GM21619 (cell line): Measurements from ENCODE around the gene CD300LB.

ENCODE experiments used
- ATAC-seq: cut with Tn5 transposase; IDR thresholded peaks from one replicate; pipeline ENCODE4 v1.9.1; 2021; ENCODE audit not compliant: unreplicated experiment

Gene CD300LB

DNA sequence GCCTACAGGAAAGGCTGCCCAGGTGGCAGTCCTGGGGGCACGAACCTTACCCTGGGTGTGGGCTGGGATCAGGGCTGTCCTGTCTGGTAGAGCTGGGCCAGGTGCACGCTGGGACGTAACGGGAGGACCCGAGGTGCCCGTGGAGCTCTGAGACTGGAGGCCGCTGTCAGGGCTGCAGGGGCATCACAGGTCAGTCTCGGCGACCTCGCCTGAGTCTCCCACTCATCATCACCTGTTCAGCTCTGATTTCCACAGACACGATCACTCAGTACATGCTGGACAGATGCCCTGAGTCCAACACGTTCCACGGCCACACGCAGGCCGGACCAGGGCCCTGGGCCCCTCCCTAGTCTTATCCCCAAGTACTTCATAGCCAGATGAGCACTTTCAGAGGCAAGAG lies 19.3 kb upstream of the CD300LB start:
- no peak for ATAC-seq

DNA sequence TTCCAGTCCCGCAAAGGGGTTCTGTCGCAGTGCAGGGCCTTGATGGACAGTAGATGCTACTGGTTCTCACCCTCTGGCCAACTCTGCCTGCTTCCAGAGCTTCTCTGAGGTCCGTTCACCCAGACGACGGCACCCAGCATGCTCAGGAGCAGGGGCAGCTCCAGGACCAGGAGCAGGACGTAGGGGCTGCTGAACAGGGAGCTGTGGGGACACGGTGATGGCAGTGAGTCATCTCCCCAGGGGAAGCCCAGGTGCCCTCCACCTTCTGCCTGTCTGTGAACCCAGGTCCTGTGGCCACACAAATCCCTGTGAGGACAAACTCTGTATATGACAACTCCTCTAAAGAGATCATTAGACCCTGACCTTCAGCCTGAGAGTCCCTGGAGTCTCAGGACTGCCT lies 18.1 kb upstream of the CD300LB start:
- ATAC-seq, result no peak

DNA sequence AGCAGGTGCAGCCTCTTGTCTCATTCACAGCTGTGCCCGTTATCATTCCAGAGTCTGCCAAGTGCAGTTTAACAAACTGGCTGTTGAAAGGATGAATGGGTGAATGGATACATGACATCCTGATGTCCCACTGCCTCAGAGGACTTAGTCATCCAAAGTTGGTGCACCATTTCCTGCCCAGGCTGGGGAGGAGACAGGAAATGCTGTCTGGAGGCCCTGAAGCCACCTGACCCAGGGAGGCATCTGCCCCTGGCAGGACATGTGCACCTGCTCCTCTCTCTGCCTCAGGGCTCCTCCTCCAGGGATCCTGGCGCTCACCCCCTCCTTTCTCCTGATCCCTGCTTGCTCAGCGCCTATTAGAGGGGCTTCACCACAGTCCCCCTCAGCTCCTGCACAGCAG lies 16.5 kb upstream of the CD300LB start:
- no peak for ATAC-seq

DNA sequence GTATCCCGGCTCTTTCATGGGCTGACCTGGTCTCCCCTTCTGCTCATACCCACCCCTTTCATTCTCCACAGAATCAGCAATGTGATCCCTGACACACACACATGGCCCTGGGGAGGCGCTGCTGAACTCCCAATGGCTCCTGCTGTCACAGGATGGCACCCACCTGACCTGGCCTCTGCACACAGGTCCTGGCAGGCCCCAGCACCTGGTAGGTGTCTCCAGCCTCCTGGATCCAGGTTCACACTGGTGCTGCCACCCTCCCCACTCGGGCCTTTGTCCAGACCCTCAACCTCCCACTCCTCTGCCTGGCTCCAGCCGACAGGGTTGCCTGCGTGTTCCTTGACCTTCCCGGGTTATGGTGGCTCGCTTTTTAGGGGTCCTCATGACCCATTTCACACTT lies 16.0 kb upstream of the CD300LB start:
- no peak for ATAC-seq

DNA sequence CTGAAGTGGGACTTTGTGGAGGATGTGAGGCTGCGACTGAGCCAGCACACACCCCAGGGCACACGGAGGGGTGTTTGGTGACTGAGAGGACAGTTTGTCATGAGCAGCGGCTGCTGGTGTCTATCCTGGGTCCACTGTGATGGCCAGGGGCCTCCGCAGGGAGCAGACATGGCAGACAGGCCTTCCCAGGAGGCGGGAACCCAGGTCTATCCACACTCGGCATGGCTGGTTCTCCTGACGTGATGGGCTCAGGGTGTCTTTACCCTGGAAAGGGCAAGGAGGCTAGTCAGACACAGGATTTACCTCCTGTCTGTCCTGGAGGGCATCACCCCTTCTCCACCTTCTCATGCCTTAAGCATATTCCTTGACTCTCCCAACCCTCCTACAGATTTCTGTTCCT lies 15.3 kb upstream of the CD300LB start:
- no peak for ATAC-seq

DNA sequence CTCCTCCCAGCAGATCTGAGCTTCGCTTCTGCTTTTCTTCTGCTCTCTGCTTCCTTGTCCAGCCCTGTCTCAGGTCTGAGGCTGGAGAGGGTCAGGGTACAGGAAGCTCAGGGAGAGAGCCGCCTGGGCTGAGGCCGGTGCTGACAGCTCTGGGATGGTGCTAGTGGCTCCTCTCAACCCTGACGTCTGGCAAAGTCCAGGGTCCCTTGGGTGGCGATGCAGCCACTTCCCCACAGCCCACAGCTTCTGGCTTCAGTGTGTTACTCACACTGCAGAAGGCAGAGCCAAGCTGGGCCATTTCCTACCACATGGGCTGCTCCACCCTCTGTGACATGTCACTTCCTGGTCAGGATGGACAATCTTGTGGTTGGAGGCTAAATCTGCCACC lies 14.6 kb upstream of the CD300LB start, which contains the start of gene CD300C:
TSS of gene CD300C (minus strand) at position 273 of the 388 bp plus-strand sequence. CDS start 333 bp downstream, outside the sequence.
- ATAC-seq, result no peak

DNA sequence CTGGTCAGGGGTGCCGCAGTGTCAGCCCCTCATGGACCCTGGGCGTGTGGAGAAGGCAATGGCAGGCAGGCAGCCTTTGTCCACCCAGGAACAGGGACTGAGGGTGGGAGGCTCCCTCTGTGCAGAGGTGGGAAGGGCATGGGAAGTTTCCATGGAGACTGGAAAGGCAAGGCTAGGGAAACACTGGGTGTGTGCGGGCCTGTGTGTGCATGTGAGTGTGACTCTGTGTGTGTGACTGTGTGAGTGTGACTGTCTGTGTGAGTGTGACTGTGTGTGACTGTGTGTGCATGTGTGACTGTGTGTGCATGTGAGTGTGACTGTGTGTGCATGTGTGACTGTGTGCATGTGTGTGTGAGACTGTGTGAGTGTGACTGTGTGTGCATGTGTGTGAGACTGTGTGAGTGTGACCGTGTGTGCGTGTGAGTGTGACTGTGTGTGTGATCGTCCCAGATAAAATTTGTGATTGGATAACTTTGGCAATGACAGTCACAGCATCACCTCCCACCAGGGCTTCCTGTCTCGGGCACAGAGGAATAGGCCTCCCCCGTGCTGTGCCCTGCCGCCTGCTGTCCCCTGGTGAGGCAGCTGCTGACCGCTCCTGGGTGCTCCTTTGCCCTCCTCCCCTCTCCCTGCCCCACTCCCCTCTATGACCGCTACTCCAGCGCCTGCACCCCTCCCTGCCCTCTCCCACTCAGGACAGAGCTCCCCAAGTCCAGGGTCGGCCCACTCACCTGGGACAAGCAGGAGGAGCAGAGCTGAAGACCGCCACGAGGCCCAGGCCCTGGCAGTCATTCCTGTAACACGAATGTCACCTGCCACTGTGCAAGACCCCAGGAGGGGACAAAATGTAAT lies 13.9 kb upstream of the CD300LB start:
- no peak for ATAC-seq

DNA sequence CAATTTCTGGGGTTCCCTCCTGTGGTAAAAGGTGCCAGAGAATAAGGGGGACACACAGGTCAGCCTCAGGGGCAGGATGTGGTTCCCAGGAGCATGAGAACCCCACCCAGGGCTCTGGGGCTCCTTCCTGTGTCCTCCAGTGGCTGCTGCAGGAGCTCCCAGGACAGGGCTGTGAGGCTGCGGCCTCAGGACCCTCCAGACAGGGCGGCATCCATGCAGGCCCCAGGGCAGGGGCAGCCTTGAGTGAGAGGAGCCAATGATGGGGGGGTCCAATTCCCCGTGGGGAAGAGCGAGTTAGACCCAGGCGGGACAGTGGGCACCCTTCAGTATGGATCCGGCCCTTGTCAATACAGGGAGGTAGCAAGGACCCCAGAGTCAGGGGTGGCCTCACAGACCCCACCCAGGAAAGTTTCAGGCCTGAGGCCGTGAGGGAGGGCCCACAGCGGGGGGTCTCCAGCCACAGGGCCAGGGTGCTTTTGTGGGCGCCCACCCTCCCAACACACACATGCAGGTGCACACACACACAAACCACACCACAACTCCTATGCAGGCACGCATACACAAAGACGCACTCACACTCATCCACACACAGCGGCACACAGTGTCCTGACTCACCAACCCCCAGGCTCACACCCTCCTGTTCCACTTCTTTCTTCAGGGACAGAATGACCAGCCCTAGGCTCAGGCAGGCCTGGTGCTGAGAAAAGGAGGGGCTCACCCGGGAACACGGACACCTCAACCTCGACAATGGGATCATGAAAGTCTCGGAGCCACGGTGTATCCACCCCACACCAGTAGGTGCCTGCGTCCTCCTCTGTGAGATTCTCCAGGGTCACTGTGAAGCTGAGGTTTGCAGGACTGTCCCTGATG lies 12.9 kb upstream of the CD300LB start:
- ATAC-seq, result no peak

DNA sequence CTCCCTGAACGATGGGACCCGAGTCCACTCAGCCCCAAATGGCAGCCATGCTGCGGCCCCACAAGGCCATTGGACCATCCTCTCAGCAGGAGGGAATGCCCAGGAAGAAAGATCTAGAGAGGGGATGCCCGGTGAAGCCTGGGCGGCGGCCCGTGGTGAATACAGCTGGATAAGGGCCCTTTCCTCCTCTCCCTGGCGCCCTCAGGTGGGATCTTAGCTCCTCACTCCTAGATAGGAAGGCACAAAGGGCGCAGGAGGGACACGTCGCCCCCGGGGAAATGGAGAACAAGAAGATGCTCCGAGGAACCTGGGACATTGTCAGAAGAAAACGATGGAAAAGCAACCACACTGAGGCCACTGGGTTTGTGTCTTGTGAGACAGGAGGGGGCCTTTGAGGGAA lies 12.1 kb upstream of the CD300LB start:
- no peak for ATAC-seq

DNA sequence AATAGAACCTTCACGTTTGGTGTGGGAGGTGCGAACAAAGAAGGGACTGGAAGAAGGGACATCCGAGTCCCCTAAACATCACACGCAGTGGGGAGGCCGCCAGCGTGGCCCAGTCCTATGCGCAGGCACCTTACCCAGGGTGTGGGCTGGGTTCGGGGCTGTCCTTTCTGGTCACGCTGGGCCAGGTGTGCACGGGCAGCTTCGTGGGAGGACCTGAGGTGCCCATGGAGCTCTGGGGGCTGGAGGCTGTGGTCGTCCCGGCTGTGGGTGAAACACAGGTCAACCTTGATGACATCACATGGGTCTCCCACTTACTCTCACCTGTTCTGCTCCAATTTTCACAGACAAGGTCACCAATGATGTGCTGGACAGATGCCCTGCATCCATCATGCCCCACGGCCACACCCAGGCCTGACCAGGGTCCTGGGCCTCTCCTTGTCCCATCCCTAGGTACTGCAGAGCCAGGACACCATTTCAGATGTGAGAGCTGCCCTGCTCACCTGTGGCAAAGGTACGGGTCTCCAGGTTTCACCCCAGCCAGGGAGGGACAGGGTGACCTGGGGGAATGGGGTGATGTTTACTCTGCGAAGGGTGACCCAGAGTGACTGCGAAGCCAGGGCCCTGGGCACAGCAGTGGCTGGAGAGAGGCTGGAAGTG lies 11.6 kb upstream of the CD300LB start:
- no peak for ATAC-seq

DNA sequence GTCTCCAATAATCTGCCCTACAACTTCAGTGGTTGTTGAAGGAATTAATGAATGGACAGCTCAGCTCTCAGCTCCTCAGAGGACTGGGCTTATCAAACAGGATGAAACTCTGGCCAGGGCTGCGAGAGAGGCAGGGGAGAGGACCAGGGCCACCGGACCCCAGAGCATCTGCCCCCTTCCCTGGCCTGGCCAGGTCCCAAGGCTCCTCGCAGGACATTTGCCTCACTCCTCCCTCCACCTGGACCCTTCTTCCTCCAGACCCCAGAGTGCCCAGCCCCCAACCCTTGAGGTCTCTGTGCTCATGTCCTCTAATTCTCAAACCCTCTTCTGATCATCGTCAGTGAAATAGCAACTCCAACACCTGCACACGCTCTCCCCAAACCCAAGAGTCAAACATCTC lies 10.9 kb upstream of the CD300LB start:
- no peak for ATAC-seq

DNA sequence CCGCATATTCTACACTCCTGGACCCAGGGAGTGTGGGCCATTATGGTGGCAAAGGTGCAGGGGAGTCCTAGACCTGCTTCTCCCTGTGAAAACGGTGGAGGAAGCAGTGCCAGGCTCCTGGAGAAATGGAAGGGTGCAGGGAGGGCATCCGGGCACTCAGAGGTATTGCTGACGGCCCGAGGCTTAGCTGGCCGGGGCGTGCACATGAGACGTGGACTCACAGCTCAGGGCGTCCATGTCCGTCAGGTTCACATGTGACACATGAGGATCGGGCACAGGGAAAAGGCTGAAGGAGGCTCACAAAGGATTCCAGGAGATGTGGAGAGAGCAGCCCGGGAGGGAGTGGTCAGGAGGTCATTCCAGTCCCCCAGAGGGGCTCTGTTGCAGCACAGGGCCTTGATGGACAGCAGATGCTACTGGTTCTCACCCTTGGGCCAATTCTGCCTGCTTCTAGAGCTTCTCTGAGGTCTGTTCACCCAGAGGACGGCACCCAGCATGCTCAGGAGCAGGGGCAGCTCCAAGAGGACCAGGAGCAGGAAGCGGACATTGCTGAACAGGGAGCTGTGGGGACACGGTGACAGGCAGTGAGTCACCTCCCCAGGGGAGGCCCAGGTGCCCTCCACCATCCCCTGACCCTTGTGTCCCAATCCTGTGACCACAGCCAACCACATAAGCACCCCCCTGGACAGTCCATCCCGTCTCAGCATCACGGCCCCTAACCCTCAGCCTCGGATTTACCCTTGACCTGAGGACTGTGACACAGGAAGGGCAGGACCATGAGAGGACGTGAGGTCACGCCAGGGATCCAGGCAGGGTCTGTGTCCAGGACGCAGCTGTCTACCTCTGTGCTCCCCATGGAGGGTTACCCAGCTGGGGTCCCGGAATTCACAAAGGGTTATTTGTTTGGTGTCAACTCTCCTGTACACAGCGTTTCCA lies 10.2 kb upstream of the CD300LB start:
- no peak for ATAC-seq

DNA sequence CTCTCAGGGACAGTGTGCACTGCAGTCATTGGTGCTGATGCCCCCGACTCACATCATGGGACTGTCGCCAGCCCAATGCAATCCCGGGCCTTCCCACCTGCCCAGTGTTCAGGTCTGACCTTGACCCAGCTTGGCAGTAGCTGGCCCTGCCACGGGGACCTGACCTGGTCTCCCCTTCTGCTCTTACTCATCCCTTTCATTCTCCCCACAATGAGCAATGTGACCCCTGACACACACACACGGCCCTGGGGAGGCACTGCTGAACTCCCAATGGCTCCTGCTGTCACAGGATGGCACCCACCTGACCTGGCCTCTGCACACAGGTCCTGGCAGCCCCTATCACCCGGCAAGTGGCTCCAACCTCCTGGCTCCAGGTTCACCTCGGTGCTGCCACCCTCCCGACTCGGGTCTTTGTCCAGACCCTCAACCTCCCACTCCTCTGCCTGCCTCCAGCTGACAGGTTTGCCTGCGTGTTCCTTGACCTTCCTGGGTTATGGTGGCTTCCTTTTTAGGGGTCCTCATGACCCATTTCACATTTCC lies 8.1 kb upstream of the CD300LB start:
- ATAC-seq, result no peak

DNA sequence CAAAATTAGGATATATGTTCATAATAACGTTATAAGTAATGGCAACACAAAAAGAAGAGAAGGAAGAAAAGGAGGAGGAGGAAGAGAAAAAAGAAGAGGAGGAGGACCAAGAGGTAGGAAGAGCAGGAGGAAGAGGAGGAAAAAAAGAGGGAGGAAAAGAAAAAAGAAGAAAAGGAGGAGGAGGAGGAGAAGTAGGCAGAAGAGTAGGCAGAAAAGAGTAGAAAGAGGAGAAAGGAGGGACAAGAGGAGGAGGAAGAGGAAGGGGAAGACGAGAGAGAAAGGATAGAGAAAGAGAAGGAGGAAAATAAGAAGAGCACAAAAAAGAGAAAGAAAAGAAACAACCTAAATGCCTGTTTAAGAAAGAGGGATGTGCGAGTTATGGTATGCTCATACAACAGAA lies 5.6 kb upstream of the CD300LB start:
- no peak for ATAC-seq

DNA sequence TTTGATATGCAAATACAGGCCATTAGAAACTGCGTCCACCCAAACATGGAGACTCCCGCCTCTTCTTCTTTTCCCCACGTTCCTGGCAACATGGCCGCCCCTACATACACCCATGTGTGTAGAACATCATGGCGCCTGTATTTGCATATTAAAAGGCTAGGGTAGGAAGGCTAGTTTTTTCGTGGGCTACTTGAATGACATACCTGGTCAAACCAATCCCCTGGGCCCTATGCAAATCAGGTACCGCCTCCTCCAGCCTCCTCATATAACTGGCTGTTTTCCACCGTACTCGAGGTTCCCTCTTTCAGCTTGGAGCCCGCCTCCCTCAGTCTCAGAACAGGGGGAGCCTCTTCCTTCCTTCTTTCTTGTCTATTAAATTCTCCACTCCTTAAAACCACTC lies 840 bp upstream of the CD300LB start:
- ATAC-seq, result no peak

DNA sequence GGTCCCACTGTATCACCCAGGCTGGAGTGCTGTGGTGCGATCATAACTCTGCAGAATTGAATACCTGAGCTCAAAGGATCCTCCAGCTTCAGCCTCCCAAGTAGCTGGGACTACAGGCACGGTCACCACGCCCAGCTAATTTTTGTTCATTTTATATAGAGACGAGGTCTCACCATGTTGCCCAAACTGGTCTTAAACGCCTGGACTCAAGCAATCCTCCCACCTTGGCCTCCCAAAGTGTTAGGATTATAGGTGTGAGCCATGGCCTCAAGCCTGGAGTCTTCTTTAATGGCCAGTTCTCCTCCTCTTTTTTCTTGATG lies 484 bp downstream of the CD300LB start:
- ATAC-seq, result no peak

DNA sequence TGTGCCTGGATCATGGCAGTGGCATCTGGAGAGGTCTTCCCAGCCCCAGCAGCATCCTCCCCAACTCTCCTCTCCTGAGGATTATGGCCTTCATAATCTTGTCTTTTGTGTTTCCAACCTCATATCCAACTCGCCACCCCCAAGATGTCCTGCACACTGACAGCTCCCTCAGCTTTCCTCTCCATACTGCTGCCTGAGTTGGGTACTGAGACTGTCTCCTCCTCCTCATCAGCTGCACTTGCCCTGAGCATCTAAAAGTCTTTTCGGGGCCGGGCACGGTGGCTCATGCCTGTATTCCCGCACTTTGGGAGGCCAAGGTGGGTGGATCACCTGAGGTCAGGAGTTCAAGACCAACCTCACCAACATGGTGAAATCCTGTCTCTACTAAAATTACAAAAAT lies 2.0 kb downstream of the CD300LB start:
- no peak for ATAC-seq

DNA sequence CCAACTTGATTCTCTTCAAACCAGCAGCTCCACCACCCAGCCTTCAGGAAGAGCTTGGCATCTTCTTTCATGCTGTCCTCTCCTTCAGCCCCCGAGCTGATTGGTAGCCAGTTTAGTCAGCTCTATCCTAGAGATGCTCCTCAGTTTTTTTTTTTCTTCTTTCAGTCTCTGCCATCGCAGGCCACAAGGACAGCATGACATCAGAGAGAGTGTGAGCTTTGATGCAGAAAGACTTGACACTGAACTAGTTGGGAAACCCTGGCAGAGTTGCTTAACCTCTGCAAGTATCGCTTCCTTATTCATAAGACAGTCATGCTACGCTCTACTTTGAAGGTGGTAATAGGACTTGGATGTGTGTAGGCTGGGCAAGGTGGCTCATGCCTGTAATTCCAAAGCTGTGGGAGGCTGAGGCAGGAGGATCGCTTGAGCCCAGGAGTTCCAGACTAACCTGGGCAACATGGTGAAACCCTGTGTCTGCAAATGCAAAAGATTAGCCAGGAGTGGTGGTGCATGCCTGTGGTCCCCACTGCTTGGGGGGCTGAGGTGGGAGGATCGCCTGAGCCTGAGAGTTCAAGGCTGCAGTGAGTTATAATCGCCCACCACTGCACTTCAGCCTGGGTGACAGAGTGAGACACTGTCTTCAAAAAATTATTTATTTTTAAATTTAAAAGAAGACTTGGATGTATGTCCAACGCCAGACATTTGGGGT lies 2.6 kb downstream of the CD300LB start:
- ATAC-seq, result peak; percentile 82

DNA sequence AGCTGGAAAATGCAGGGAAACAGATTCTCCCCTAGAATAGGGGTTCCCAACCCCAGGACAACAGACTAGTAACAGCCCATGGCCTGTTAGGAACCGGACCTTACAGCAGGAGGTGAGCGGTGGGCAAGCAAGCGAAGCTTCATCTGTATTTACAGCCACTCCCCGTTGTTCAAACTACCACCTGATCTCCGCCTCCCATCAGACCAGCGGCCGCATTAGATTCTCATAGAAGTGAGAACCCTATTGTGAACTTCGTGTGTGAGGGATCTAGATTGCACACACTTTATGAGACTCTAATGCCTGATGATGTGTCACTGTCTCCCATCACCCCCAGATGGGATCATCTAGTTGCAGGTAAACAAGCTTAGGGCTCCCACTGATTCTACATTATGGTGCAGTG lies 3.5 kb downstream of the CD300LB start:
- ATAC-seq, result no peak

DNA sequence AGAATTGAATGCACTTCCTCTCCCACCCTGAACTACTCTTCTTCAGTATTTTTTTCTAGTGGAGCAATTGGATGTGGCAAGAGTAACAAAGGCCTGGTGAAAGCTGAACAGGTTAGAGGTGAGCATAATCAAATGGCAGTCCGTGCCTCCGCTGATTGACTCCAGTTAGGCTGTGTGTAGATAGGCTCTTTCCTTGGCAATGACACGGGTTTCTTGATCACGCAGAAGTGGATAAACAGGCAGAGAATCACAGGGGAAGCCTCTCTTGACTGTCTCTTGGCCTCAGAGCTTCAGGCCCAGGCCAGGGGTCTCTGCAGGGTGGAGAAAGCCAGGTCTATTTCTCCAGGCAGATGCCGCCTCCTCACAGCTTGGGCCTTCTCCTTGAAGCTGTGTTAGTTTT lies 4.2 kb downstream of the CD300LB start:
- ATAC-seq, result no peak
